ENCODE measurements around the gene DQX1. TPM values are rescaled to one million over a fixed set of nuclear protein-coding genes. Genes with fewer than 3 reads are reported as not detected.
A peak's percentile ranks its signal among the peaks of the same experiment; 100 is the strongest.

Gene DQX1
- polyA plus RNA-seq, 1 donor from 2014 or later, result 0.59 TPM

DNA sequence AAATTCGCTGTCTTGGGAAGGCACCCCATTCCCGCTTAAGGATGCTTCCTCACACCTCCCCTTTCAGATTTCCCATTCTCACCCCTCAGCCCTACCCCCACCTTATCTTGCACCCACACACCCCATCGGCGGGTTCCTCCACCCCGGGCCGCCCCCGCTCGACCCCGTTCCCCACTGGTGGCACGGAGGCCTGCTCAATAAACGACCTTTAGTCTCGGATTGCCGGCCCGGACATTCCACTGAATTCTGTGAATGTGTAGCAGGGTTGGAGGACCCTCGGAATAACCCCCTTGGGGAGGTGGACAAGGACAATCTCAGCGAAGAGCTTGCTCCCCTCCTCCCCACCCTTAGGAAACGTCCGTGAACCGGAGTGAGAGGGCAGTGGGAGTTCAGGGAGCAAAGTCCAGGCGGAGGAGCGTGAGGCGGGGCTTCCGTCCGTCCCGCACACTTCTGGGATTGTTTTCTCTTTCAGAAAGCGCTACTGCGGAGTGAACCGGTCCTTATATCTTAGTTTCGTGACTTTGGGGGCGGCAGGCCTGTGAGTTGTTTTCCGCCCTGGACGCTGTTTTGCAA is 23.8 kb downstream of the DQX1 start:
- no peaks in the 10 kb centered on the region for H3K9me3 ChIP-seq (ENCODE audit: low read length)
- no peak overlapping the region for H3K4me3 ChIP-seq (ENCODE audit: low read length)
- H3K9me2 ChIP-seq (ENCODE audit: insufficient read depth, low read length), result no peaks in the 10 kb centered on the region
- H3K36me3 ChIP-seq (ENCODE audit: insufficient read depth, low read length), result peaks cover 7% of the 10 kb centered on the region
- H3K27me3 ChIP-seq (ENCODE audit: insufficient read depth, low read depth, low read length), result peaks cover 87% of the 10 kb centered on the region
- no peak overlapping the region for H3K4me2 ChIP-seq (ENCODE audit: low read length)
- no peak overlapping the region for H3K27ac ChIP-seq (ENCODE audit: low read length)
- H3F3A ChIP-seq (ENCODE audit: insufficient read depth, low read length, poor library complexity, severe bottlenecking), result no peaks in the 10 kb centered on the region
- TF ChIP-seq SMC3 (conservative IDR thresholded peaks at IDR 0.05; ENCODE audit: poor library complexity), result no peak
- TF ChIP-seq, protein P1, sequence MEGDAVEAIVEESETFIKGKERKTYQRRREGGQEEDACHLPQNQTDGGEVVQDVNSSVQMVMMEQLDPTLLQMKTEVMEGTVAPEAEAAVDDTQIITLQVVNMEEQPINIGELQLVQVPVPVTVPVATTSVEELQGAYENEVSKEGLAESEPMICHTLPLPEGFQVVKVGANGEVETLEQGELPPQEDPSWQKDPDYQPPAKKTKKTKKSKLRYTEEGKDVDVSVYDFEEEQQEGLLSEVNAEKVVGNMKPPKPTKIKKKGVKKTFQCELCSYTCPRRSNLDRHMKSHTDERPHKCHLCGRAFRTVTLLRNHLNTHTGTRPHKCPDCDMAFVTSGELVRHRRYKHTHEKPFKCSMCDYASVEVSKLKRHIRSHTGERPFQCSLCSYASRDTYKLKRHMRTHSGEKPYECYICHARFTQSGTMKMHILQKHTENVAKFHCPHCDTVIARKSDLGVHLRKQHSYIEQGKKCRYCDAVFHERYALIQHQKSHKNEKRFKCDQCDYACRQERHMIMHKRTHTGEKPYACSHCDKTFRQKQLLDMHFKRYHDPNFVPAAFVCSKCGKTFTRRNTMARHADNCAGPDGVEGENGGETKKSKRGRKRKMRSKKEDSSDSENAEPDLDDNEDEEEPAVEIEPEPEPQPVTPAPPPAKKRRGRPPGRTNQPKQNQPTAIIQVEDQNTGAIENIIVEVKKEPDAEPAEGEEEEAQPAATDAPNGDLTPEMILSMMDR (IDR thresholded peaks at IDR 0.05; ENCODE audit: poor library complexity, severe bottlenecking), result no peak
- TF ChIP-seq, protein P2, sequence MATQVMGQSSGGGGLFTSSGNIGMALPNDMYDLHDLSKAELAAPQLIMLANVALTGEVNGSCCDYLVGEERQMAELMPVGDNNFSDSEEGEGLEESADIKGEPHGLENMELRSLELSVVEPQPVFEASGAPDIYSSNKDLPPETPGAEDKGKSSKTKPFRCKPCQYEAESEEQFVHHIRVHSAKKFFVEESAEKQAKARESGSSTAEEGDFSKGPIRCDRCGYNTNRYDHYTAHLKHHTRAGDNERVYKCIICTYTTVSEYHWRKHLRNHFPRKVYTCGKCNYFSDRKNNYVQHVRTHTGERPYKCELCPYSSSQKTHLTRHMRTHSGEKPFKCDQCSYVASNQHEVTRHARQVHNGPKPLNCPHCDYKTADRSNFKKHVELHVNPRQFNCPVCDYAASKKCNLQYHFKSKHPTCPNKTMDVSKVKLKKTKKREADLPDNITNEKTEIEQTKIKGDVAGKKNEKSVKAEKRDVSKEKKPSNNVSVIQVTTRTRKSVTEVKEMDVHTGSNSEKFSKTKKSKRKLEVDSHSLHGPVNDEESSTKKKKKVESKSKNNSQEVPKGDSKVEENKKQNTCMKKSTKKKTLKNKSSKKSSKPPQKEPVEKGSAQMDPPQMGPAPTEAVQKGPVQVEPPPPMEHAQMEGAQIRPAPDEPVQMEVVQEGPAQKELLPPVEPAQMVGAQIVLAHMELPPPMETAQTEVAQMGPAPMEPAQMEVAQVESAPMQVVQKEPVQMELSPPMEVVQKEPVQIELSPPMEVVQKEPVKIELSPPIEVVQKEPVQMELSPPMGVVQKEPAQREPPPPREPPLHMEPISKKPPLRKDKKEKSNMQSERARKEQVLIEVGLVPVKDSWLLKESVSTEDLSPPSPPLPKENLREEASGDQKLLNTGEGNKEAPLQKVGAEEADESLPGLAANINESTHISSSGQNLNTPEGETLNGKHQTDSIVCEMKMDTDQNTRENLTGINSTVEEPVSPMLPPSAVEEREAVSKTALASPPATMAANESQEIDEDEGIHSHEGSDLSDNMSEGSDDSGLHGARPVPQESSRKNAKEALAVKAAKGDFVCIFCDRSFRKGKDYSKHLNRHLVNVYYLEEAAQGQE (IDR thresholded peaks at IDR 0.05; ENCODE audit: borderline replicate concordance), result no peak
- no peak for TF ChIP-seq RAD21 (conservative IDR thresholded peaks at IDR 0.05)
- TF ChIP-seq EP300 (conservative IDR thresholded peaks at IDR 0.05; ENCODE audit: poor library complexity, severe bottlenecking), result no peak
- TF ChIP-seq EZH2 (IDR thresholded peaks at IDR 0.05; ENCODE audit: borderline replicate concordance, insufficient read depth, low read length, poor library complexity, severe bottlenecking), result peak; percentile 61
- TF ChIP-seq MXI1 (conservative IDR thresholded peaks at IDR 0.05; ENCODE audit: poor library complexity, severe bottlenecking), result no peak
- no peak for TF ChIP-seq TAF1 (IDR thresholded peaks at IDR 0.05; ENCODE audit: low read depth)
- no peak for TF ChIP-seq POLR2AphosphoS5 (IDR thresholded peaks at IDR 0.05)
- no peak overlapping the region for H3K9ac ChIP-seq (ENCODE audit: low read length)
- H3K79me2 ChIP-seq (replicated peaks; ENCODE audit: insufficient read depth, low read length), result peaks cover 6% of the 10 kb centered on the region
- no peaks in the 10 kb centered on the region for H4K20me1 ChIP-seq (ENCODE audit: insufficient read depth)
- H2AFZ ChIP-seq (ENCODE audit: low read depth, low read length), result no peak overlapping the region

DNA sequence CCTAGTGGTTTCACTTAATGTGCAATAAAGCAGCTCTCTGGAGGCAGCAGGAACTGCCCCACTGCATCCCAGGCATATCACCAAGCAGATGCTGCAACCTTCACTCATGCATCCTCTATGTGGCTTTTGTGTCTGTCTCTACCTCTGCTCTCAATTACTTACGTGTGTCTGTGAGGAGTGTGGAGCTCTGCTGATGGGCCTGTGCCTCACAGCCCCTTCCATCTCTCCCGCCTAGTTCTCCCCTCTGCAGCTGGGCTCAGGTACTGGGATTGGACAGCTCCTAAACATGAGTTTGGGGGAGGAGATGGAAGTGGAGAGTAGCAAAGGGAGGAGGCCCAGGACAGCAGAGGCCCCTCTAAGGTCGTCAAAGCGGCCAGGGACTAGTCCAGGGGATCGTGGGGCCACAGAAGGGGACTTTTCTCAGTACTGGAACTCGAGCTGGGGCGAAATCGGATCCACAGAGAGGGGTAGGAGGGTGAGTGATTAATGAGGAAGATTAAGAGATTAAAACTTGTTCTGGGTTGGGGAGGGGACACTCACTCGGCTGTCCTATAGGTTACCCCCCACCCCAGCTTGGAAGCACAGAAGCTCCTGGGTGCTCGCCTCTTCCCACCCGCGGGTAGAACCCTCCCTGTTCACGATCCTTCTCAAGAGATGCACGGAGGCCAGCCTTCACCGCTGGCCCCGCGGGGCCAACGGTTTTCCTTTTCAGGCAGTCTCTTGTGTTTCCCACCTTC is 24.5 kb downstream of the DQX1 start:
- H3K9me3 ChIP-seq (ENCODE audit: low read length), result no peaks in the 10 kb centered on the region
- H3F3A ChIP-seq (ENCODE audit: insufficient read depth, low read length, poor library complexity, severe bottlenecking), result no peaks in the 10 kb centered on the region
- H2AFZ ChIP-seq (ENCODE audit: low read depth, low read length), result no peak overlapping the region
- TF ChIP-seq SMC3 (conservative IDR thresholded peaks at IDR 0.05; ENCODE audit: poor library complexity), result no peak
- no peak for TF ChIP-seq TAF1 (IDR thresholded peaks at IDR 0.05; ENCODE audit: low read depth)
- no peak for TF ChIP-seq POLR2AphosphoS5 (IDR thresholded peaks at IDR 0.05)
- TF ChIP-seq, protein P2 (IDR thresholded peaks at IDR 0.05; ENCODE audit: borderline replicate concordance), result no peak
- TF ChIP-seq RAD21 (conservative IDR thresholded peaks at IDR 0.05), result no peak
- TF ChIP-seq EP300 (conservative IDR thresholded peaks at IDR 0.05; ENCODE audit: poor library complexity, severe bottlenecking), result no peak
- no peak for TF ChIP-seq EZH2 (IDR thresholded peaks at IDR 0.05; ENCODE audit: borderline replicate concordance, insufficient read depth, low read length, poor library complexity, severe bottlenecking)
- TF ChIP-seq, protein P1 (IDR thresholded peaks at IDR 0.05; ENCODE audit: poor library complexity, severe bottlenecking), result no peak
- TF ChIP-seq MXI1 (conservative IDR thresholded peaks at IDR 0.05; ENCODE audit: poor library complexity, severe bottlenecking), result no peak
- H3K27ac ChIP-seq (ENCODE audit: low read length), result no peak overlapping the region
- no peaks in the 10 kb centered on the region for H3K9me2 ChIP-seq (ENCODE audit: insufficient read depth, low read length)
- H3K36me3 ChIP-seq (ENCODE audit: insufficient read depth, low read length), result peaks cover 7% of the 10 kb centered on the region
- peaks cover under 1% of the 10 kb centered on the region for H3K79me2 ChIP-seq (replicated peaks; ENCODE audit: insufficient read depth, low read length)
- no peak overlapping the region for H3K4me3 ChIP-seq (ENCODE audit: low read length)
- no peak overlapping the region for H3K9ac ChIP-seq (ENCODE audit: low read length)
- no peak overlapping the region for H3K4me2 ChIP-seq (ENCODE audit: low read length)
- H4K20me1 ChIP-seq (ENCODE audit: insufficient read depth), result no peaks in the 10 kb centered on the region
- H3K27me3 ChIP-seq (ENCODE audit: insufficient read depth, low read depth, low read length), result peaks cover 94% of the 10 kb centered on the region
